GM12878 (cell line): ENCODE results near the gene NFAT5. TPM values are rescaled to one million over a fixed set of nuclear protein-coding genes. Genes with fewer than 3 reads are reported as not detected.

Source experiments
- BCL3 ChIP-seq: IDR thresholded peaks from 2 replicates; pipeline ENCODE4 v1.6.1; 2011; ENCODE audit warnings: borderline replicate concordance, low read depth, mild to moderate bottlenecking, moderate library complexity, low read length; ENCODE audit not compliant: insufficient read depth, poor library complexity, severe bottlenecking
- CHD4 ChIP-seq: fragments of 200-600 bp; sonication (generic); IDR thresholded peaks from 2 replicates; pipeline ENCODE4 v1.6.1; 2016; ENCODE audit warnings: mild to moderate bottlenecking
- CUX1 ChIP-seq: IDR thresholded peaks from 2 replicates; pipeline ENCODE4 v1.6.1; 2012; ENCODE audit warnings: improper control_type of control experiment, low read depth, low read length; ENCODE audit not compliant: insufficient replicate concordance
- EGR1 ChIP-seq, 2 experiments: IDR thresholded peaks; 1 replicate in 1 of 2; 2 replicates in 1 of 2; pipeline ENCODE4 v1.6.1; 2011 to 2012; ENCODE audit warnings: low read depth in 2 of 2, low read length in 2 of 2, borderline replicate concordance in 1 of 2, mild to moderate bottlenecking in 1 of 2, moderate library complexity in 1 of 2
- ELK1 ChIP-seq: IDR thresholded peaks from 2 replicates; pipeline ENCODE4 v1.6.1; 2012; ENCODE audit warnings: low read depth, low read length, improper control_type of control experiment
- MEF2B ChIP-seq: fragments of 450-650 bp; IDR thresholded peaks from 2 replicates; pipeline ENCODE4 v1.6.1; 2018; ENCODE audit warnings: mild to moderate bottlenecking, moderate library complexity; ENCODE audit not compliant: partially characterized antibody, poor library complexity, severe bottlenecking
- NR2C1 ChIP-seq: fragments of 450-650 bp; IDR thresholded peaks from 2 replicates; pipeline ENCODE4 v1.6.1; 2017; ENCODE audit warnings: antibody characterized with exemption, mild to moderate bottlenecking, moderate library complexity
- NR2F1 ChIP-seq: fragments of 450-650 bp; conservative IDR thresholded peaks from 2 replicates; pipeline ENCODE4 v1.6.1; 2017; ENCODE audit warnings: mild to moderate bottlenecking
- RCOR1 ChIP-seq: conservative IDR thresholded peaks from 2 replicates; pipeline ENCODE4 v1.6.1; 2012; ENCODE audit warnings: low read depth, low read length, improper control_type of control experiment
- RUNX3 ChIP-seq: IDR thresholded peaks from 2 replicates; pipeline ENCODE4 v1.6.1; 2012; ENCODE audit warnings: low read length, inconsistent platforms
- SMAD1 ChIP-seq: fragments of 450-650 bp; IDR thresholded peaks from 2 replicates; pipeline ENCODE4 v1.6.1; 2018; ENCODE audit warnings: mild to moderate bottlenecking, low read depth; ENCODE audit not compliant: partially characterized antibody
- SMAD5 ChIP-seq: IDR thresholded peaks from 2 replicates; pipeline ENCODE4 v1.6.1; 2016; ENCODE audit warnings: antibody characterized with exemption, low read depth
- SREBF2 ChIP-seq: IDR thresholded peaks from 2 replicates; pipeline ENCODE4 v1.6.1; 2012; ENCODE audit warnings: mild to moderate bottlenecking, low read length
- SUPT20H ChIP-seq: IDR thresholded peaks from 2 replicates; pipeline ENCODE4 v1.6.1; 2011; ENCODE audit warnings: low read depth, mild to moderate bottlenecking, low read length, moderate library complexity, borderline replicate concordance; ENCODE audit not compliant: control insufficient read depth
- USF1 ChIP-seq: IDR thresholded peaks from 2 replicates; pipeline ENCODE4 v1.6.1; 2011; ENCODE audit warnings: borderline replicate concordance, low read depth, mild to moderate bottlenecking, moderate library complexity, mixed read lengths, low read length; ENCODE audit not compliant: insufficient read depth; ENCODE audit errors: extremely low read length
- WRNIP1 ChIP-seq: IDR thresholded peaks from 2 replicates; pipeline ENCODE4 v1.6.1; 2011; ENCODE audit warnings: low read depth, low read length, improper control_type of control experiment, borderline replicate concordance
- YY1 ChIP-seq: IDR thresholded peaks from 2 replicates; pipeline ENCODE4 v1.6.1; 2011; ENCODE audit warnings: low read depth, mild to moderate bottlenecking, low read length
- polyA plus RNA-seq, 11 experiments: library from polyadenylated mRNA; depleted of rRNA in 4 of 11; unstranded in 6 of 11; stranded (reverse) in 5 of 11; fragments of >200 nt; fragmentation: Nextera tagmentation in 4 of 11; fragmentation: Illumina TruSeq in 1 of 11; extraction: Ambion mirVana in 4 of 11; extraction: Trizol in 1 of 11; gene quantifications; 1 replicate in 1 of 11; 2 replicates in 10 of 11; pipeline versions ENCODE4 v1.2.1 to v1.2.3, GENCODE V29; 2011 to 2016; ENCODE audit warnings: inconsistent platforms in 2 of 11, missing spikeins in 2 of 11, low read depth in 1 of 11
- total RNA-seq, 4 experiments: library from RNA; depleted of rRNA in 3 of 4; stranded (reverse); fragments of >200 nt in 3 of 4; fragmentation: Illumina TruSeq in 1 of 4; extraction: Trizol in 1 of 4; gene quantifications; 2 replicates each; pipeline versions ENCODE4 v1.2.1 to v1.2.3, GENCODE V29; 2013 to 2021

Gene NFAT5
- total and polyA plus RNA-seq, 10 of the 15 experiments (the other 5 are each of a cell fraction or from before 2014, with no cell fraction given) = 0.58 to 31.5 (median 12.7) TPM

- no peak for TF ChIP-seq CUX1
- TF ChIP-seq SMAD5 = peak; percentile 66
- TF ChIP-seq CHD4 = no peak
- TF ChIP-seq SREBF2 = no peak; the same call in 1 of the 2 replicates
- TF ChIP-seq YY1 = peak; percentile 63
- TF ChIP-seq MEF2B = peak; percentile 70
- peak; percentile 24; the same call in 1 of the 2 replicates for TF ChIP-seq RUNX3
- TF ChIP-seq RCOR1 = 0 out of 2 replicates have a peak, but pooled peaks have one; percentile 27
- no peak for TF ChIP-seq NR2C1
- no peak; the same call in 1 of the 2 replicates for TF ChIP-seq NR2F1
- no peak for TF ChIP-seq WRNIP1
- no peak for TF ChIP-seq SUPT20H
- TF ChIP-seq BCL3 = no peak
- no peak for TF ChIP-seq USF1
- no peak for TF ChIP-seq SMAD1
- peak; percentile 62; the same call in 1 of the 2 replicates for TF ChIP-seq ELK1
- TF ChIP-seq EGR1 (IDR thresholded peaks at IDR 0.05; ENCODE audit: borderline replicate concordance in 1 of 2, low read depth in 2 of 2, low read length in 2 of 2) = no peak
Measured at GRCh38 chr16:69726313-69727060, 160.7 kb downstream of the NFAT5 start, which contains the start of gene NQO1 (continued).
